ENCODE measurements around the gene ENC1.

DNA sequence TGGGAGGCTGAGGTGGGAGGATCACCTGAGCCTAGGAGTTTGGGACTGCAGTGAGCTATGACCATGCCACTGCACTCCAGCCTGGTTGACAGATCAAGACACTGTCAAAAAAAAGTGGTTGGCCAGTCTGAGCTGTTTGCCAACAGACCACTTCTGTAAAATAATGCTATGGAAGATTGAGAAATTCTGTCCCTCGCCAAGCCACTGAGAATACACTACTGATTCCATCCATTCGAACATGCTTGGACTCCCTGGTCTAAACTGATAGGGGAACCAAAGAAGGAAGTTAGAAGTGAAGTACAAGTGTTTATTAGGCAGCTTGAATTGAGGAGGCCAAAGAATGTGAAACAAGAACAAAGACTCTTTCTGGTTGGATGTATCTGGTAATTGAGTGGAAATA, 27.2 kb downstream of the ENC1 start:
- TF ChIP-seq POLR2AphosphoS5 (IDR thresholded peaks at IDR 0.05; ENCODE audit: borderline replicate concordance, low read depth, low read length) (no peak), EZH2 (IDR thresholded peaks at IDR 0.05) (no peak)
